HUES6 (cell line): ENCODE results near the gene PCDHB9.
"Not testable (repeated sequence)": the region's sequence is repeated elsewhere in the genome, so short reads cannot be mapped to it uniquely, and the experiment has no call there.

ENCODE experiments used
- H3K27ac ChIP-seq: 2 replicates; pipeline ENCODE4 v1.7.0; 2013; ENCODE audit warnings: low read depth, mild to moderate bottlenecking, low read length, inconsistent platforms
- H3K27me3 ChIP-seq: 2 replicates; pipeline ENCODE4 v1.6.1; 2013; ENCODE audit warnings: low read length; ENCODE audit not compliant: control insufficient read depth, insufficient read depth
- H3K36me3 ChIP-seq: 2 replicates; pipeline ENCODE4 v1.6.1; 2013; ENCODE audit warnings: low read length; ENCODE audit not compliant: control insufficient read depth, insufficient read depth
- H3K4me1 ChIP-seq: 2 replicates; pipeline ENCODE4 v1.6.1; 2013; ENCODE audit warnings: low read length; ENCODE audit not compliant: control insufficient read depth, insufficient read depth
- H3K4me3 ChIP-seq: 2 replicates; pipeline ENCODE4 v1.5.1; 2013; ENCODE audit warnings: low read depth, low read length
- H3K9ac ChIP-seq: one replicate; pipeline ENCODE4 v1.6.1; 2013; ENCODE audit warnings: mild to moderate bottlenecking, low read length
- H3K9me3 ChIP-seq: 2 replicates; pipeline ENCODE4 v1.6.1; 2013; ENCODE audit warnings: low read depth, low read length; ENCODE audit not compliant: control insufficient read depth, insufficient read depth

PCDHB9 gene

GRCh38 chr5:141213656-141214339, 26.8 kb downstream of the PCDHB9 start, which contains the start of gene PCDHB13:
Gene PCDHB13, plus strand, starts transcription at chr5:141213919. Its CDS starts 205 bp downstream, at chr5:141214124.
- not testable (repeated sequence) for H3K27ac ChIP-seq, H3K27me3 ChIP-seq, H3K9ac ChIP-seq, H3K9me3 ChIP-seq, H3K4me1 ChIP-seq, H3K36me3 ChIP-seq
- H3K4me3 ChIP-seq, result peak within 1 kb of the TSS; percentile 43; the same call in 1 of the 2 replicates

- not testable (repeated sequence) for H3K4me3 ChIP-seq, H3K9ac ChIP-seq, H3K36me3 ChIP-seq, H3K9me3 ChIP-seq, H3K27me3 ChIP-seq, H3K4me1 ChIP-seq, H3K27ac ChIP-seq
Observed at GRCh38 chr5:141214583-141214982, 27.6 kb downstream of the PCDHB9 start.

GRCh38 chr5:141215504-141215903, 28.5 kb downstream of the PCDHB9 start:
- not testable (repeated sequence) for H3K4me3 ChIP-seq, H3K36me3 ChIP-seq, H3K27me3 ChIP-seq, H3K9ac ChIP-seq, H3K27ac ChIP-seq, H3K9me3 ChIP-seq, H3K4me1 ChIP-seq

GRCh38 chr5:141216035-141216434, 29.1 kb downstream of the PCDHB9 start:
- not testable (repeated sequence) for H3K27ac ChIP-seq, H3K4me3 ChIP-seq, H3K9ac ChIP-seq, H3K9me3 ChIP-seq, H3K4me1 ChIP-seq, H3K36me3 ChIP-seq, H3K27me3 ChIP-seq

- no peaks in the 10 kb centered on the region for H3K36me3 ChIP-seq
- peak within 1 kb of the TSS; percentile 14 for H3K9ac ChIP-seq
- no peak within 1 kb of the TSS for H3K27ac ChIP-seq
- no peaks in the 10 kb centered on the region; the same call in 1 of the 2 replicates for H3K9me3 ChIP-seq
- H3K4me1 ChIP-seq, result peaks cover 4% of the 10 kb centered on the region; the same call in 1 of the 2 replicates
- peak within 1 kb of the TSS; percentile 40 for H3K4me3 ChIP-seq
- H3K27me3 ChIP-seq, result peaks cover 16% of the 10 kb centered on the region; the same call in 1 of the 2 replicates
Observed at GRCh38 chr5:141223112-141223783, 36.3 kb downstream of the PCDHB9 start, which contains the start of gene PCDHB14. Gene PCDHB14, plus strand, starts transcription at chr5:141223343. Its CDS starts 163 bp downstream, at chr5:141223506.

GRCh38 chr5:141224844-141225243, 37.9 kb downstream of the PCDHB9 start:
- not testable (repeated sequence) for H3K36me3 ChIP-seq, H3K9me3 ChIP-seq, H3K27ac ChIP-seq

GRCh38 chr5:141225421-141225820, 38.5 kb downstream of the PCDHB9 start:
- H3K9ac ChIP-seq, H3K9me3 ChIP-seq, H3K27ac ChIP-seq: not testable (repeated sequence)

More at GRCh38 chr5:141224844-141225243, 37.9 kb downstream of the PCDHB9 start:
- H3K4me1 ChIP-seq, H3K4me3 ChIP-seq, H3K9ac ChIP-seq: not testable (repeated sequence)
- H3K27me3 ChIP-seq, result peaks cover 16% of the 10 kb centered on the region; the same call in 1 of the 2 replicates

GRCh38 chr5:141234109-141234667, 47.2 kb downstream of the PCDHB9 start:
- Histone ChIP-seq H3K9me3 (peaks cover 42% of the 10 kb centered on the region), H3K27me3 (peaks cover 21% of the 10 kb centered on the region; the same call in 1 of the 2 replicates), H3K4me1 (no peaks in the 10 kb centered on the region), H3K9ac (no peak overlapping the region), H3K4me3 (peak overlapping the region; percentile 41), H3K36me3 (no peaks in the 10 kb centered on the region), H3K27ac (no peak overlapping the region)

More at GRCh38 chr5:141225421-141225820, 38.5 kb downstream of the PCDHB9 start:
- H3K27me3 ChIP-seq, result peaks cover 16% of the 10 kb centered on the region; the same call in 1 of the 2 replicates
- H3K36me3 ChIP-seq, H3K4me1 ChIP-seq, H3K4me3 ChIP-seq: not testable (repeated sequence)

- not testable (repeated sequence) for H3K27ac ChIP-seq, H3K4me3 ChIP-seq, H3K9ac ChIP-seq, H3K4me1 ChIP-seq, H3K36me3 ChIP-seq
- Histone ChIP-seq H3K27me3 (peaks cover 21% of the 10 kb centered on the region; the same call in 1 of the 2 replicates), H3K9me3 (peaks cover 50% of the 10 kb centered on the region)
Observed at GRCh38 chr5:141235922-141236321, 49.0 kb downstream of the PCDHB9 start.

- no peak overlapping the region for H3K27ac ChIP-seq
- H3K9ac ChIP-seq, result no peak overlapping the region
- peaks cover 57% of the 10 kb centered on the region for H3K9me3 ChIP-seq
- H3K27me3 ChIP-seq, result peaks cover 21% of the 10 kb centered on the region; the same call in 1 of the 2 replicates
- H3K4me1 ChIP-seq, result no peaks in the 10 kb centered on the region
- no peaks in the 10 kb centered on the region for H3K36me3 ChIP-seq
- H3K4me3 ChIP-seq, result no peak overlapping the region; the same call in 1 of the 2 replicates
Observed at GRCh38 chr5:141236516-141237313, 49.8 kb downstream of the PCDHB9 start.
